ENCODE results near the gene UGT1A6. TPM values are rescaled to one million over a fixed set of nuclear protein-coding genes. Genes with fewer than 3 reads are reported as not detected.
"Not testable (repeated sequence)": the region's sequence is repeated elsewhere in the genome, so short reads cannot be mapped to it uniquely, and the experiment has no call there.

Gene UGT1A6
- 1 to 10 TPM; 4.4 to 5.5 TPM for total RNA-seq

- Histone ChIP-seq H3K4me3 (no peak within 1 kb of the TSS), H3K27ac (peak within 1 kb of the TSS; percentile 42), H3K4me1 (peaks cover 3% of the 10 kb centered on the region), H3K36me3 (no peaks in the 10 kb centered on the region), H3K27me3 (no peaks in the 10 kb centered on the region), H3K9ac (ENCODE audit: low read depth in 2 of 2, low read length in 2 of 2) (peak within 1 kb of the TSS in 1 of 2 donors; percentile 36), H3K9me3 (no peaks in the 10 kb centered on the region)
- TF ChIP-seq, protein P1, sequence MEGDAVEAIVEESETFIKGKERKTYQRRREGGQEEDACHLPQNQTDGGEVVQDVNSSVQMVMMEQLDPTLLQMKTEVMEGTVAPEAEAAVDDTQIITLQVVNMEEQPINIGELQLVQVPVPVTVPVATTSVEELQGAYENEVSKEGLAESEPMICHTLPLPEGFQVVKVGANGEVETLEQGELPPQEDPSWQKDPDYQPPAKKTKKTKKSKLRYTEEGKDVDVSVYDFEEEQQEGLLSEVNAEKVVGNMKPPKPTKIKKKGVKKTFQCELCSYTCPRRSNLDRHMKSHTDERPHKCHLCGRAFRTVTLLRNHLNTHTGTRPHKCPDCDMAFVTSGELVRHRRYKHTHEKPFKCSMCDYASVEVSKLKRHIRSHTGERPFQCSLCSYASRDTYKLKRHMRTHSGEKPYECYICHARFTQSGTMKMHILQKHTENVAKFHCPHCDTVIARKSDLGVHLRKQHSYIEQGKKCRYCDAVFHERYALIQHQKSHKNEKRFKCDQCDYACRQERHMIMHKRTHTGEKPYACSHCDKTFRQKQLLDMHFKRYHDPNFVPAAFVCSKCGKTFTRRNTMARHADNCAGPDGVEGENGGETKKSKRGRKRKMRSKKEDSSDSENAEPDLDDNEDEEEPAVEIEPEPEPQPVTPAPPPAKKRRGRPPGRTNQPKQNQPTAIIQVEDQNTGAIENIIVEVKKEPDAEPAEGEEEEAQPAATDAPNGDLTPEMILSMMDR (IDR thresholded peaks at IDR 0.05): no peak
- intact Hi-C loops (cut with DNase I): no loop called here
- DNase-seq: no peak
These were observed at the start of gene UGT1A6 for GRCh38 chr2:233692648-233693047. Gene UGT1A6, plus strand, starts transcription at chr2:233692890. Its CDS starts 115 bp downstream, at chr2:233693005.

- intact Hi-C loops (cut with DNase I): no loop called here
- no peaks in the 10 kb centered on the region for H3K36me3 ChIP-seq
- peak; percentile 41 for DNase-seq
- H3K27me3 ChIP-seq: no peaks in the 10 kb centered on the region
- TF ChIP-seq, protein P1 (IDR thresholded peaks at IDR 0.05): peak; percentile 51
- H3K27ac ChIP-seq: no peak overlapping the region
- H3K4me3 ChIP-seq: no peak overlapping the region
- H3K9ac ChIP-seq (ENCODE audit: low read depth in 2 of 2, low read length in 2 of 2): no peak overlapping the region
- H3K9me3 ChIP-seq: no peaks in the 10 kb centered on the region
- H3K4me1 ChIP-seq: no peaks in the 10 kb centered on the region
These were observed 49.6 kb upstream of the UGT1A6 start for GRCh38 chr2:233643128-233643527.

- DNase-seq; H3K36me3 ChIP-seq; H3K9me3 ChIP-seq; H3K27ac ChIP-seq; H3K9ac ChIP-seq (ENCODE audit: low read depth in 2 of 2, low read length in 2 of 2); H3K4me3 ChIP-seq; intact Hi-C loops (cut with DNase I); H3K27me3 ChIP-seq; H3K4me1 ChIP-seq: not testable (repeated sequence)
These were observed 46.7 kb upstream of the UGT1A6 start for GRCh38 chr2:233646033-233646432.

- Histone ChIP-seq H3K27me3 (no peaks in the 10 kb centered on the region), H3K27ac (peak overlapping the region; percentile 38), H3K9me3 (no peaks in the 10 kb centered on the region), H3K36me3 (no peaks in the 10 kb centered on the region), H3K9ac (ENCODE audit: low read depth in 2 of 2, low read length in 2 of 2) (no peak overlapping the region), H3K4me3 (no peak overlapping the region), H3K4me1 (no peaks in the 10 kb centered on the region)
- intact Hi-C loops (cut with DNase I): no loop called here
- TF ChIP-seq, protein P1 (IDR thresholded peaks at IDR 0.05): no peak
- DNase-seq: peak; percentile 28
These were observed 41.7 kb upstream of the UGT1A6 start for GRCh38 chr2:233650981-233651380.

- TF ChIP-seq, protein P1 (IDR thresholded peaks at IDR 0.05): no peak
- Histone ChIP-seq H3K27me3 (no peaks in the 10 kb centered on the region), H3K27ac (peak overlapping the region; percentile 38), H3K9me3 (no peaks in the 10 kb centered on the region), H3K4me3 (no peak overlapping the region), H3K4me1 (no peaks in the 10 kb centered on the region), H3K36me3 (no peaks in the 10 kb centered on the region), H3K9ac (ENCODE audit: low read depth in 2 of 2, low read length in 2 of 2) (peak overlapping the region in 1 of 2 donors; percentile 18)
- intact Hi-C loops (cut with DNase I): no loop called here
- DNase-seq: no peak
These were observed 41.3 kb upstream of the UGT1A6 start for GRCh38 chr2:233651430-233651829.

DNA sequence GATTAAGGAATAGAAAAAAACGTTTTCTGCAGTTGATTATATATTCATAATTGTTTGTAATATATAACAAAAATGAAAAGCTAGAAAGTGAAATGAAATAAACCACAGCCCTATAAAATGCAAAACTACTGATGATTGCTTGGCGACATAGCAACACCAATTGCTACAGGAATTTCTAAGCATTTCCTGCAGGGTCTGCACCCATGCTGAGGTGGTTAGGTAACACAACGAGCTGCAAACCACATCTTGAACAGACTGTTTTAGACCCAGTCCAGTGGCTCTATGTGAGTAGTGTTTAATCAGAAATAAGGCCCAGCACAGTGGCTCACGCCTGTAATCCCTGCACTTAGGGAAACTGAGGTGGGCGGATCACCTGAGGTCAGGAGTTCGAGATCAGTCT lies 38.2 kb upstream of the UGT1A6 start:
- H3K27ac ChIP-seq: no peak overlapping the region
- H3K9ac ChIP-seq (ENCODE audit: low read depth in 2 of 2, low read length in 2 of 2): no peak overlapping the region
- H3K4me3 ChIP-seq: no peak overlapping the region
- H3K36me3 ChIP-seq: no peaks in the 10 kb centered on the region
- no peaks in the 10 kb centered on the region for H3K27me3 ChIP-seq
- TF ChIP-seq, protein P1 (IDR thresholded peaks at IDR 0.05): no peak
- DNase-seq: no peak
- no peaks in the 10 kb centered on the region for H3K9me3 ChIP-seq
- H3K4me1 ChIP-seq: no peaks in the 10 kb centered on the region
- intact Hi-C loops (cut with DNase I): no loop called here

Measured in colonic mucosa (tissue), 4 donors.